ENCODE results near the gene ANAPC2.

- TF ChIP-seq CTCF (IDR thresholded peaks at IDR 0.05) (no peak), EP300 (IDR thresholded peaks at IDR 0.05) (no peak), POLR2A (IDR thresholded peaks at IDR 0.05) (no peak)
Measured at GRCh38 chr9:137178201-137178938, 10.0 kb downstream of the ANAPC2 start.

All from ovary (tissue), 3 donors.